Endothelial cell of umbilical vein (primary cell): Measurements from ENCODE around the gene SH3RF3. TPM values are rescaled to one million over a fixed set of nuclear protein-coding genes. Genes with fewer than 3 reads are reported as not detected.

ENCODE experiments used
- BruUV-seq: library from RNA; stranded (reverse); fragments of 400-500 nt; replicated peaks from 2 replicates; lab custom pipeline; 2021; lab: Mats Ljungman, UMichigan
- CTCF ChIA-PET: fragments of 300-600, 350-600 bp; sonication (Branson Sonifier 250); formaldehyde crosslinking; loops from one replicate; lab custom pipeline; 2021; ENCODE audit warnings: antibody characterized with exemption, inconsistent platforms; lab: Charles Lee
- POLR2A ChIA-PET: fragments of 300-600, 350-600 bp; sonication (Branson Sonifier 250); formaldehyde crosslinking; loops from one replicate; lab custom pipeline; 2021; ENCODE audit warnings: antibody characterized with exemption, inconsistent platforms; lab: Charles Lee
- DNase-seq: peaks from one replicate; pipeline ENCODE4 v3.0.0-alpha.2; 2011; ENCODE audit warnings: low read depth, low spot score
- FAIRE-seq: peaks from 2 replicates; lab custom pipeline; 2011; peaks lifted over from hg19 to GRCh38; lab: Jason Lieb, UNC
- H2AFZ ChIP-seq: 2 replicates; pipeline ENCODE4 v1.6.0; 2012; ENCODE audit warnings: low read depth, low read length, control low read depth, inconsistent platforms
- H3K27ac ChIP-seq: 2 replicates; pipeline ENCODE4 v1.5.1; 2011; ENCODE audit warnings: low read depth, mild to moderate bottlenecking, control low read depth, low read length, moderate library complexity; ENCODE audit not compliant: insufficient read depth
- H3K27me3 ChIP-seq, 2 experiments: 2 replicates each; pipeline versions ENCODE4 v1.6.0 to v1.6.1; 2011; ENCODE audit warnings: low read length in 2 of 2, mixed read lengths in 1 of 2; ENCODE audit not compliant: control insufficient read depth in 2 of 2, insufficient read depth in 2 of 2
- H3K36me3 ChIP-seq, 2 experiments: 2 replicates in 1 of 2; 3 replicates in 1 of 2; pipeline ENCODE4 v1.5.1; 2011; ENCODE audit warnings: low read length in 2 of 2, mild to moderate bottlenecking in 1 of 2, moderate library complexity in 1 of 2; ENCODE audit not compliant: control insufficient read depth in 2 of 2, insufficient read depth in 2 of 2; ENCODE audit errors: extremely low read depth in 1 of 2
- H3K4me1 ChIP-seq: 3 replicates; pipeline ENCODE4 v1.5.1; 2011; ENCODE audit warnings: mild to moderate bottlenecking, low read length; ENCODE audit not compliant: control insufficient read depth, insufficient read depth; ENCODE audit errors: extremely low read depth
- H3K4me2 ChIP-seq: 2 replicates; pipeline ENCODE4 v1.6.1; 2011; ENCODE audit warnings: low read length, control low read depth, mixed read lengths; ENCODE audit not compliant: insufficient read depth
- H3K4me3 ChIP-seq, 3 experiments: fragments of 200-600 bp in 1 of 3; sonication (generic), shearing (Covaris generic) in 1 of 3; replicated peaks in 1 of 3; 2 replicates each; pipeline ENCODE4 v1.5.1; 2011 to 2016; ENCODE audit warnings: control low read depth in 3 of 3, low read length in 3 of 3, mild to moderate bottlenecking in 2 of 3, inconsistent platforms in 1 of 3, low read depth in 1 of 3, moderate library complexity in 1 of 3; ENCODE audit not compliant: insufficient read depth in 1 of 3
- H3K79me2 ChIP-seq: 2 replicates; pipeline ENCODE4 v1.6.0; 2012; ENCODE audit warnings: low read length, inconsistent platforms; ENCODE audit not compliant: control insufficient read depth, insufficient read depth
- H3K9ac ChIP-seq: replicated peaks from 2 replicates; pipeline ENCODE3; 2011; ENCODE audit warnings: low read length, control low read depth; ENCODE audit not compliant: insufficient read depth; ENCODE audit errors: extremely low read depth
- H3K9me1 ChIP-seq: replicated peaks from 3 replicates; pipeline ENCODE4 v1.6.0; 2011; ENCODE audit warnings: mild to moderate bottlenecking, low read length; ENCODE audit not compliant: control insufficient read depth, insufficient read depth; ENCODE audit errors: extremely low read depth
- H3K9me3 ChIP-seq: replicated peaks from 2 replicates; pipeline ENCODE4 v1.5.1; 2012; ENCODE audit warnings: low read length, inconsistent platforms; ENCODE audit not compliant: control insufficient read depth, insufficient read depth
- H4K20me1 ChIP-seq: replicated peaks from 2 replicates; pipeline ENCODE3; 2011; ENCODE audit warnings: mild to moderate bottlenecking, low read length; ENCODE audit not compliant: control insufficient read depth, insufficient read depth; ENCODE audit errors: extremely low read depth
- CTCF ChIP-seq, 2 donors: IDR thresholded peaks; 1 replicate in 1 of 2; 2 replicates in 1 of 2; pipeline ENCODE4 v1.5.1; 2011; ENCODE audit warnings: low read length in 2 of 2, mild to moderate bottlenecking in 2 of 2, moderate library complexity in 2 of 2, control low read depth in 1 of 2, inconsistent platforms in 1 of 2, low read depth in 1 of 2; ENCODE audit not compliant: insufficient read depth in 1 of 2; ENCODE audit errors: extremely low read depth in 1 of 2
- EZH2 ChIP-seq: IDR thresholded peaks from 2 replicates; pipeline ENCODE4 v1.6.1; 2012; ENCODE audit warnings: borderline replicate concordance, low read depth, mild to moderate bottlenecking, moderate library complexity, low read length, inconsistent platforms; ENCODE audit not compliant: severe bottlenecking
- FOS ChIP-seq: IDR thresholded peaks from 2 replicates; pipeline ENCODE4 v1.6.1; 2011; ENCODE audit warnings: mild to moderate bottlenecking, low read length, moderate library complexity, borderline replicate concordance; ENCODE audit not compliant: insufficient read depth
- JUN ChIP-seq: IDR thresholded peaks from 2 replicates; pipeline ENCODE4 v1.6.1; 2011; ENCODE audit warnings: borderline replicate concordance, low read depth; ENCODE audit not compliant: insufficient read length, insufficient read depth
- POLR2A ChIP-seq: IDR thresholded peaks from 2 replicates; pipeline ENCODE4 v1.6.1; 2012; ENCODE audit warnings: low read depth, mild to moderate bottlenecking, control low read depth, low read length
- POLR2AphosphoS5 ChIP-seq: IDR thresholded peaks from 2 replicates; pipeline ENCODE4 v1.6.1; 2012; ENCODE audit warnings: low read depth, mild to moderate bottlenecking, control low read depth, low read length, moderate library complexity; ENCODE audit not compliant: insufficient read depth
- dilution Hi-C: fragments of 300-500 bp; cut with MboI; formaldehyde crosslinking; loops from one replicate; pipeline ENCODE4 v1.15.0; 2019; ENCODE audit warnings: low sequenced_read_pairs; ENCODE audit not compliant: extremely low pct_ligation_motif_present
- intact Hi-C: fragments of 100-400 bp; cut with micrococcal nuclease; formaldehyde crosslinking; loops from one replicate; pipeline ENCODE4 v1.10.0; 2022
- polyA plus RNA-seq, 4 experiments: library from polyadenylated mRNA; depleted of rRNA in 3 of 4; stranded (reverse) in 3 of 4; unstranded in 1 of 4; fragments of >200 nt; gene quantifications; 2 replicates each; pipeline versions ENCODE4 v1.2.1 to v1.2.3, GENCODE V29; 2011 to 2012; ENCODE audit warnings: missing spikeins in 1 of 4
- total RNA-seq: library from RNA; stranded (reverse); gene quantifications from 2 replicates; pipeline ENCODE4 v1.2.3, GENCODE V29; 2021

The SH3RF3 gene
- total and polyA plus RNA-seq, 2 donors (not counting 3 experiments of a cell fraction or from before 2014, with no cell fraction given): 3.8 to 14.7 TPM

- H3K36me3 ChIP-seq: peaks cover 0 to 3% of the 10 kb centered on the region in 2 experiments
- FAIRE-seq (no peak), DNase-seq (no peak)
- no peaks in the 10 kb centered on the region for H4K20me1 ChIP-seq
- H3K27me3 ChIP-seq: no peaks in the 10 kb centered on the region
- POLR2A ChIA-PET: no interaction called here
- no TSS peak for BruUV-seq
- no peak for TF ChIP-seq CTCF (IDR thresholded peaks at IDR 0.05; ENCODE audit: extremely low read depth in 1 of 2, insufficient read depth in 1 of 2, low read depth in 1 of 2, low read length in 2 of 2)
- TF ChIP-seq POLR2AphosphoS5: no peak
- no peak for TF ChIP-seq FOS
- no peak for TF ChIP-seq EZH2
- no peak for TF ChIP-seq JUN
- no peak for TF ChIP-seq POLR2A
- no peaks in the 10 kb centered on the region for H3K9me1 ChIP-seq
- no peak overlapping the region for H3K4me3 ChIP-seq
- no peak overlapping the region for H3K9ac ChIP-seq
- CTCF ChIA-PET: no interaction called here
- intact Hi-C loops: no loop called here
- H3K27ac ChIP-seq: no peak overlapping the region
- no peaks in the 10 kb centered on the region for H3K9me3 ChIP-seq
- no peaks in the 10 kb centered on the region for H3K79me2 ChIP-seq
- no peak overlapping the region for H3K4me2 ChIP-seq
- dilution Hi-C loops: no loop called here
- H3K4me1 ChIP-seq: no peaks in the 10 kb centered on the region
- no peak overlapping the region for H2AFZ ChIP-seq
These were observed 309.9 kb downstream of the SH3RF3 start for GRCh38 chr2:109438773-109439389.
